Gastroesophageal sphincter (tissue), 3 donors: Measurements from ENCODE around the gene ESRRA.

Experiments used
- EP300 ChIP-seq: sonication (generic); formaldehyde crosslinking; IDR thresholded peaks from one replicate; pipeline ENCODE4 v1.6.1; 2017; ENCODE audit warnings: antibody characterized with exemption, mild to moderate bottlenecking
- POLR2A ChIP-seq, 2 donors: fragments of 450-650 bp; IDR thresholded peaks; one replicate each; pipeline ENCODE4 v1.6.1; 2017; ENCODE audit warnings: antibody characterized with exemption in 2 of 2, mild to moderate bottlenecking in 2 of 2, moderate library complexity in 1 of 2
- POLR2AphosphoS5 ChIP-seq: sonication (generic); formaldehyde crosslinking; IDR thresholded peaks from one replicate; pipeline ENCODE4 v1.6.1; 2017; ENCODE audit warnings: antibody characterized with exemption
- TF ChIP-seq, protein P1 (sequence below), 4 experiments: fragments of 200-600 bp in 2 of 4; fragments of 450-650 bp in 2 of 4; sonication (generic) in 1 of 4; IDR thresholded peaks; one replicate each; pipeline ENCODE4 v1.5.1; 2017 to 2019; ENCODE audit warnings: antibody characterized with exemption in 4 of 4, mild to moderate bottlenecking in 2 of 4, moderate library complexity in 2 of 4

- TF ChIP-seq POLR2A (IDR thresholded peaks at IDR 0.05) (no peak), POLR2AphosphoS5 (no peak), EP300 (no peak)
- TF ChIP-seq, protein P1, sequence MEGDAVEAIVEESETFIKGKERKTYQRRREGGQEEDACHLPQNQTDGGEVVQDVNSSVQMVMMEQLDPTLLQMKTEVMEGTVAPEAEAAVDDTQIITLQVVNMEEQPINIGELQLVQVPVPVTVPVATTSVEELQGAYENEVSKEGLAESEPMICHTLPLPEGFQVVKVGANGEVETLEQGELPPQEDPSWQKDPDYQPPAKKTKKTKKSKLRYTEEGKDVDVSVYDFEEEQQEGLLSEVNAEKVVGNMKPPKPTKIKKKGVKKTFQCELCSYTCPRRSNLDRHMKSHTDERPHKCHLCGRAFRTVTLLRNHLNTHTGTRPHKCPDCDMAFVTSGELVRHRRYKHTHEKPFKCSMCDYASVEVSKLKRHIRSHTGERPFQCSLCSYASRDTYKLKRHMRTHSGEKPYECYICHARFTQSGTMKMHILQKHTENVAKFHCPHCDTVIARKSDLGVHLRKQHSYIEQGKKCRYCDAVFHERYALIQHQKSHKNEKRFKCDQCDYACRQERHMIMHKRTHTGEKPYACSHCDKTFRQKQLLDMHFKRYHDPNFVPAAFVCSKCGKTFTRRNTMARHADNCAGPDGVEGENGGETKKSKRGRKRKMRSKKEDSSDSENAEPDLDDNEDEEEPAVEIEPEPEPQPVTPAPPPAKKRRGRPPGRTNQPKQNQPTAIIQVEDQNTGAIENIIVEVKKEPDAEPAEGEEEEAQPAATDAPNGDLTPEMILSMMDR (IDR thresholded peaks at IDR 0.05): no peak
Observed at GRCh38 chr11:64357904-64358535, 52.7 kb downstream of the ESRRA start.
